Endothelial cell (in vitro differentiated cells): ENCODE data around the gene ZCWPW2. TPM values are rescaled to one million over a fixed set of nuclear protein-coding genes. Genes with fewer than 3 reads are reported as not detected.

Experiments used
- DNase-seq: peaks from one replicate; pipeline ENCODE4 v3.0.0; 2021; ENCODE audit warnings: low spot score
- H3K27ac Mint-ChIP-seq: one replicate; pipeline ENCODE4 v1.8.0; 2021; ENCODE audit warnings: mixed read lengths, inconsistent platforms; ENCODE audit not compliant: unreplicated experiment
- H3K27me3 Mint-ChIP-seq: one replicate; pipeline ENCODE4 v1.8.0; 2021; ENCODE audit warnings: mild to moderate bottlenecking, moderate library complexity, mixed read lengths, inconsistent platforms; ENCODE audit not compliant: unreplicated experiment
- H3K36me3 Mint-ChIP-seq: one replicate; pipeline ENCODE4 v1.8.0; 2021; ENCODE audit warnings: mild to moderate bottlenecking, low read depth, mixed read lengths, inconsistent platforms; ENCODE audit not compliant: unreplicated experiment
- H3K4me1 Mint-ChIP-seq: one replicate; pipeline ENCODE4 v1.8.0; 2021; ENCODE audit warnings: mild to moderate bottlenecking, mixed read lengths, inconsistent platforms; ENCODE audit not compliant: unreplicated experiment
- H3K4me3 Mint-ChIP-seq: one replicate; pipeline ENCODE4 v1.8.0; 2021; ENCODE audit warnings: mild to moderate bottlenecking, mixed read lengths, inconsistent platforms; ENCODE audit not compliant: unreplicated experiment
- H3K9me3 Mint-ChIP-seq: one replicate; pipeline ENCODE4 v1.8.0; 2021; ENCODE audit warnings: mixed read lengths, inconsistent platforms; ENCODE audit not compliant: unreplicated experiment
- CTCF ChIP-seq: fragments of 200-600 bp; sonication (generic); IDR thresholded peaks from one replicate; pipeline ENCODE4 v1.5.0; 2021; ENCODE audit warnings: antibody characterized with exemption; ENCODE audit not compliant: unreplicated experiment
- total RNA-seq: library from RNA; stranded (reverse); fragmentation: NEBNext Ultra II Directional; extraction: Animal tissue kit (Norgen Biotek cat#: 25700); gene quantifications from one replicate; pipeline ENCODE4 v1.2.1, GENCODE V29; 2021; ENCODE audit not compliant: unreplicated experiment

The ZCWPW2 gene
- total RNA-seq, 1 donor from 2014 or later = 0.80 TPM

- no peak for DNase-seq
- Mint-ChIP-seq H3K27me3 (peaks cover 3% of the 10 kb centered on the region), H3K4me3 (no peak overlapping the region), H3K36me3 (no peaks in the 10 kb centered on the region), H3K4me1 (no peaks in the 10 kb centered on the region), H3K27ac (no peak overlapping the region), H3K9me3 (no peaks in the 10 kb centered on the region)
- TF ChIP-seq CTCF = no peak
Observed at GRCh38 chr3:28553175-28553574, 204.7 kb downstream of the ZCWPW2 start.

GRCh38 chr3:28556195-28556594 lies 207.7 kb downstream of the ZCWPW2 start:
- no peak overlapping the region for H3K4me3 Mint-ChIP-seq
- no peak for TF ChIP-seq CTCF
- H3K4me1 Mint-ChIP-seq = no peaks in the 10 kb centered on the region
- no peak for DNase-seq
- H3K27me3 Mint-ChIP-seq = peaks cover 2% of the 10 kb centered on the region
- H3K36me3 Mint-ChIP-seq = no peaks in the 10 kb centered on the region
- no peaks in the 10 kb centered on the region for H3K9me3 Mint-ChIP-seq
- no peak overlapping the region for H3K27ac Mint-ChIP-seq

GRCh38 chr3:28564211-28564610 lies 215.7 kb downstream of the ZCWPW2 start:
- no peaks in the 10 kb centered on the region for H3K4me1 Mint-ChIP-seq
- no peak overlapping the region for H3K4me3 Mint-ChIP-seq
- DNase-seq = no peak
- H3K27ac Mint-ChIP-seq = no peak overlapping the region
- no peaks in the 10 kb centered on the region for H3K27me3 Mint-ChIP-seq
- no peaks in the 10 kb centered on the region for H3K9me3 Mint-ChIP-seq
- TF ChIP-seq CTCF = no peak
- no peaks in the 10 kb centered on the region for H3K36me3 Mint-ChIP-seq

- H3K27ac Mint-ChIP-seq = no peak overlapping the region
- no peaks in the 10 kb centered on the region for H3K4me1 Mint-ChIP-seq
- H3K27me3 Mint-ChIP-seq = no peaks in the 10 kb centered on the region
- no peaks in the 10 kb centered on the region for H3K9me3 Mint-ChIP-seq
- TF ChIP-seq CTCF = no peak
- H3K36me3 Mint-ChIP-seq = no peaks in the 10 kb centered on the region
- H3K4me3 Mint-ChIP-seq = no peak overlapping the region
- no peak for DNase-seq
Observed at GRCh38 chr3:28569357-28569756, 220.8 kb downstream of the ZCWPW2 start.

- no peak for TF ChIP-seq CTCF
- Mint-ChIP-seq H3K9me3 (no peaks in the 10 kb centered on the region), H3K27ac (no peak overlapping the region), H3K4me1 (peaks cover 9% of the 10 kb centered on the region), H3K36me3 (no peaks in the 10 kb centered on the region), H3K4me3 (no peak overlapping the region), H3K27me3 (peaks cover 15% of the 10 kb centered on the region)
- no peak for DNase-seq
Observed at GRCh38 chr3:28574036-28574435, 225.5 kb downstream of the ZCWPW2 start.
